Pulmonary artery endothelial cell (primary cell): ENCODE measurements around the gene SEMA7A. TPM values are rescaled to one million over a fixed set of nuclear protein-coding genes. Genes with fewer than 3 reads are reported as not detected.

Experiments used
- DNase-seq: peaks from one replicate; pipeline ENCODE4 v3.0.0-alpha.2; 2011; ENCODE audit warnings: low read depth, low spot score
- total RNA-seq: library from RNA; depleted of rRNA; stranded (reverse); fragments of >200 nt; gene quantifications from 2 replicates; pipeline ENCODE4 v1.2.3, GENCODE V29; 2014

SEMA7A gene
- total RNA-seq, 1 donor from 2014 or later, result 0.73 TPM

DNA sequence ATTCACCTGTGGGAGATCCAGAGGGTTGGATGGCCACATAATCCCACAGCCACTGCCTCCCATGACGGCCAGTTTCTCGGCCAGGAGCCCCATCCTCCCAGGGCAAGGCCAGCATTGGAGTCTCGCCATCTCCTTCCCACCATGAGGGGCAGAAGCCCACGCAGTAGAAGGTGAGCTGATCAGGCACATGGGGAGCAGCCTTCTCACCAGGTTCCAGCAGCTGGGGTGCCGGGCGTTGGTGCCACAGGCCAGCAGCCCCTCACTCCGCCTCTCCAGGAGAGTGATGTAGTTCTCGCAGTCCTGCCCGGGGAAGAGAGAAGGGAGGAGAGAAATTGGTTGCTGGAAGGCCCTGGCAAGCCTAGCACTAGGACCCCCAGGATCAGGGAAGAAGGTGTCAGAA is 16.1 kb downstream of the SEMA7A start:
- no peak for DNase-seq

DNA sequence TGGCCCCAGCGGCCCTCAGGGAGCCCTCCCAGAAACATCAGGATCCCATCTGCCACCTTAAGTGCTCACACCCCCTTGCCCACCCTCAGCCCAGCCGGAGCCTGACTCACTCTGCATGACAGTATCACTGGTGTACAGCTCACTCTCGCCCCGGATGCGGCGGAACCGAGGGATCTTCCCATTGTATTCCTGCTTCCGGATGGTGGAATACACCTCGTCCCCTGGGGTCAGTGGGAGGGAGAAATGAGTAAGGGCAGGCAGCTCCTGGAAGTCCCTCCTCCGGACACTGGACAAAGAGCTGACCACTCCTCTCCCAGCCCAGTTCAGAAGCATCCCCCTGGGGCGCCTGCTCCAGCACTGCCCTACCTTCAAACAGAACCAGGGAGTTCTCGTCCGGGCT is 16.5 kb downstream of the SEMA7A start:
- no peak for DNase-seq

DNA sequence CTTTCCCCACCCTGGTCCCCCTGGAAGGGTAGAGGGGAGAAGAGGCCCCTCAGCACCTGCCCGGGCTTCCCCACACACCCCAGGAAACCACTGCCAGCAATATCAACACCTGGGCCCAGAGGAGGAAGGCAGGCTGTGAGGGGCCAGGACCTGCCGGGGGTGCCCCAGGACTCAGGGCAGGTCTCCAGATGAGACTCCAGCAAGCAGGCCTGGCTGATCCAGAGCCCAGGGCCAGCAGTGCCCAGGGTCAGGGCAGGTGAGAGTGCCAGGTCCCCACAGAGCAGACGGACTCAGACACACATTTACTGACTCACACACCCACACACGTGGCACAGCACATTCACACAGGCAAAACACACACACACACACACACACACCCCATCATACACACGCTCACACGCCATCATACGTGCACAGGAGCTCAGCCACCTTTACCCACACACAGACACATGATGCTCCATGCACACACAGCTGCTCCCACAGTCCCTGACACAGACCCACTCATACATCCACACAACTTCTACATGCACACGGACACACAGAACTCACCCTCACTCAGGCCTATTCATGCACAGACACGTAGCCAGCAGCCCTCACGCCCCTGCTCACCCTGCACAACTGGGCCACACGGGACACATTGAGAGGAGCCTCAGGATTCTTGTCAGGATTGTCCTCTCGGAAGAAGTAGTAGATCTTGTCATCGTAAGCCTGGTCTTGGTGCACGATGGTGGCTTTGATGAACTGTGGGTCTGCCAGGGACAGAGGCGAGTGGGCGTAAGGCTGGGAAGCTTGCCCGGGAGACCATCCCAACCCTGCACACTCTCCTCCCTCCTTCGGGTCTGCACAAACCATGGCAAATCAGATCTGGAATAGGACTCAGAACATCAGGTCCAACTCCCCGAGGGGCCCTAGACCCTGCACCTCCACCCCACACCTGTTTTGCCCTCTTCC is 17.5 kb downstream of the SEMA7A start:
- no peak for DNase-seq

DNA sequence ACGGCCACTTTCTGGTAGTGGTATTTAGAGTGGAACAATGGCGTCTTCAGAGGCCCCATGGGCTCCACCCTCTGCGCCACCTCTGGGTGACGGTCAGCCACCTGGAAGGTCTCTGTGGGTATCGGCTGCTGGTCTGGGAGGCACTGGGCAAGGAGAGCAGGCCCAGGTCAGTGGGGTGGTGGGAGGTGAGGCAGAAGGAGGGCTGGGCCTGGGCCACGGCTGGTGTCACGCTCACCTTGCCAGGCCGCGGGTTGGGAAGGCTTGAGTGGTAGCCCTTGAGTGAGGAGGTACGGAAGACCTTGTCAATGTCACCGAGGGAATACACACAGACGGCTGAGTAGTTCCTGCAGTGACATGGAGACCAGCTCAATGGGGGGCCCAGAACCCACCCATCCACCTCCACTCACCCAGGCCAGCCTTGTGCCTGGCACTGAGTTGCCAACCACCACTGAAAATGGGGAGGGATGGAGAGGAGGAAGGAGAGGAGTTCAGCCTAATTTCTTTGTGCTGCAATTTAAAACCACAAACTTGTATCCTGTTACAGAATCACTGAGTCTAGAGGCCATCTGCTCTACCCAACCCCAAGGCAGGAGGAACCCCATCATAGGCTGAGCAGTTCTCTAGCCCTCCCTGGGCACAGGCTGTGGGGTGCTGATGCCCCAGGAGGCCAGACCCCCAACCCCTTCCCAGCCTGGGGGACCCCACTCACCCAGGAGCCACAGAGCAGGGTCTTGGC is 19.0 kb downstream of the SEMA7A start:
- DNase-seq, result no peak

DNA sequence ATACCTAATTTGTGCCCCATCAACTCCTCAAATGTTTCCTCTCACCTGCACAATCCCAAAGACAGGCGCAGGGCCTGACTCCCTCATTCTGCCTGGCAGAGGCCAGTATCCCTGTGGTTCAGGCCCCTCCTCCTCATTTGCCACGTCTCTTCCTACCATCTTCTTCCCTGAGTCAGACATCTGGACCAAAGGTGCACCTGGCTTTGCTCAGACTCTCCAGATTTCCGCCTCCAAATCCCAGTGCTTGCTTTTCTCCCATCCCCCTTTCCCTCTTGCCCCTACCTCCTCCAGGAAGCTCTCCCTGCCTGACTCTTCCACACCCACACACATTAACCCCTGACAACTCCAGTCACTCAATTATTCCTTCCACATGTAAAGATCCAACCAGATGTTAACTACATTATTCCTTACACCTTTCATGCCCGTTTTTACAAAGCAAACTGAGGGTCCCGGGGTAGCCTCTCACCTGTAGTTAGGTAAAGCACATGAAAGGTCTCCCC is 19.6 kb downstream of the SEMA7A start:
- no peak for DNase-seq

DNA sequence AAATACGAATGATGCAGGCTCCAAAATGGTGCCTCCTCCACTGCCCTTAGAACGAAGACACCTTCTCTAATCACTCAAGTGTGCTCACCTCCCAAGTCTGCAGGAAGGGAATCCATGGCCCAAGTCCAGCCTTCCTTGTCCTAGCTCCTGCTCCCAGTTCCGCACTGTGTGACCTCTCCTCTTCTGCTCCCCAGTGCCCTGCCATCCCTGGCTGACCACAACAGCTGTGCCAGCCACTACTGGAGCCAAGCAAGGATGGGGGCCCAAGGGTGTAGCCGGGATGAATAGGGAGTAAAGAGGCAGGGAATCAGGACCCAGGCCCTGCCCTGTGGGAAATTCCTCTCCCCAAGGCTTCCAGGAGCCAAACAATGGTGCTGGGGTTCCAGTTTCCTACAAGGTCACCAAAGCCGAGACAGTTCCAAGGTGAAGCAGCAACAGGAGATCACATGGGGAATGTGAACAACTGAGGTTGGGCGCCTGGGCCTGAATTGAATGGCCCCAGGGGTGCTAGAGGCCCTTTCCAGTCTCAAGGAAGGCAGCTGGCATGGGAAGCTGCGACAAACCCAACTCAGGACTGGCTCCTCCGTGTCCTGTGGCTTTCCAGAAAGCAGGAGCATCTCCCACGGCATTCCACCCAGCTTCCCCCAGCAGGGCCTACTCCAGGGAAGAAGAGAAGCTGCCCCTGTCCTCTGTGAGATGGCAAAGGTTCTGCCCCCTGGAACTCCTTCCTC is 20.2 kb downstream of the SEMA7A start:
- no peak for DNase-seq

DNA sequence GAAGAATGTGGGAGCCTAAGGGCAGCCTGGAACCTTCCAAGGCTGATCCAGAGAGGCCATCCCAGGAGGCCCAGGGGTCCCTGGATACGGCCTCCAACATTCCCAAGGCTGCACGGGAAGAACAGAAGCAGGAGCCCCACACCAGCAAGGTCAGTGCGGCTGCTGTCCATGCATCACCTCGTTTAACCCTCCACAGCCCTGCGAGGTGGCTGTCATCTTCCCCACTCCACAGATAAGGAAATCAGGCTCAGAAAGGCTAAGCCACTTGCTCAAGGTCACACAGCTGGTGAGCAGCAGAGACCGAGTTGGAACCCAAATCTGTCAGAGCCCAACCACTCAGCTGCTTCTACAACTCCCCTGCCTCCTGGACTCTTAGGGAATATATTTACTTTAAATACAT is 21.6 kb downstream of the SEMA7A start:
- DNase-seq, result no peak

DNA sequence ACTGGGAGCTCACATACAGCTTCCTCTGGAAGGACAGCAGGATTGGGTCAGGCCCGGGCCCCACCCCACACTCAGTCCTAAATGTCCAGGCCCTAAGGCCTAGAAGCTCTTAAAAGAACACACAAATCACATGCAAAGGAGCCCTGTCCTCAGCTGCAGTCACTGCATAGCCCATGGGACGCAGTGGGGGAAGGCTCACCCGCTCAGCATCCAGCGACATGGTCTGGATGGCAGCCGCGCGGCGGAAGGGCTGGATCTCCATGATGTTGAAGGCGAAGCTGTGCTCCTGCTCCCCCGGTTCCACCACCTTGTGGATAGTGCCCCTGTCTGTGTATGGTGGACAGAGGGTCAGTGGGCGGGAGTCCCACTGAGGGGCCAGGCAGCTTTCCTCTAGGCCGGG is 22.1 kb downstream of the SEMA7A start:
- DNase-seq, result no peak

DNA sequence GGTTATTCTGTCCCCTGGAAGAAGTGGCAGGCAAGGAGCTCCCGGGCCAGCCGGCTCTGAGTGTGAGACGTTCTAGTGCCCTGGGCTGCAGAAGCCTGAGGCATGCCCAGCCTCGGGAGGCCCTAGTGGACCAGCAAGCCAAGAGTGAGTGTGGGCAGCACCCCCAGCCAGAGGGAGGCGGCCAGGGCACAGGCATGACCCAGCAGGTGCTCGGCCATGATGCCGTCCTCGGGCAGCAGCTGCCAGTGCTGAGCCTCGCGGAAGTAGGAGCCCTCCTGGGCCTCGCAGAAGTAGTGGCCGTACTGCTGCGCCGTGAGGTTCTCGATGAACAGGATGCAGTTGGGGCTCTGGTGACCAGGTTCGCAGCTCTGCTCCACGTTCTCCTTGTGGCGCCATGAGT is 23.3 kb downstream of the SEMA7A start:
- DNase-seq, result no peak

DNA sequence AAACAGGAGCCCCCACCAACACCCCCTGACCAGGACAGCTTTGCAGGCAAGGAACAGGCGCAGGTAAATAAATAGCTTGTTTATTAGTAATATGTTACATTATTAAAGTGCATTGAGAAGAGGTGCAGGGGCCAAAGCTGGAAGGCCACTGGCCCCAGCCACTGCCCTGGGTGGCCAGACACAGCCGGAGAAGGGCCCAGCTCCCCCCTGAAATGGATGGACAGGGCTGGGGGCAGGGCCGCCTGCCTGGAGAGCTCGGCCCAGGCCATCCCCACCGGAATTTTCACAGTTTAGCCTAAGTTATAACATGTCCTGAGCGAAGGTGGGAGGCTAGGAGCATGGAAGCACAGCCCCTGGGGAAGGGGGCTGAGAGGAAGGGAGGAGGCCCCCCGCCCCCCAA is 24.5 kb downstream of the SEMA7A start:
- no peak for DNase-seq

DNA sequence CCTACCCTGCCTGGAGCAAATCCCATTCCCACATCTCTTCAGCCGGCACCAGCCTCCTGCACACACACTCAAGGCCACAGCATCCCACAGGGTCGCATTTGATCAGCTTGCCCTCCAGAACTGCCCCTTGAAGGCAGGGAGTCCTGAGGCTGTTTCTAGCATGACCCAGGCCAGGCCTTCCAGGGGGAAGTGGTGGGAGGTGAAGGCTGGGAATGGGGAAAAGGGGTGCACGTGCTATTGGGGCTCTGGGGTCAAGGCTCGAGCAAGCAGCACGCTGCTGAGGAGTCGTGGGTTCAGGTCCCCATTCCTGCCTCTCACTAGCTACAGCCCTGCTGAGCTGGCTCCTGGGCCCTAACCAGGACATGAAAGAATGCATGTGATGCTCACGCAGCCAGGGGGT is 24.9 kb downstream of the SEMA7A start:
- no peak for DNase-seq

DNA sequence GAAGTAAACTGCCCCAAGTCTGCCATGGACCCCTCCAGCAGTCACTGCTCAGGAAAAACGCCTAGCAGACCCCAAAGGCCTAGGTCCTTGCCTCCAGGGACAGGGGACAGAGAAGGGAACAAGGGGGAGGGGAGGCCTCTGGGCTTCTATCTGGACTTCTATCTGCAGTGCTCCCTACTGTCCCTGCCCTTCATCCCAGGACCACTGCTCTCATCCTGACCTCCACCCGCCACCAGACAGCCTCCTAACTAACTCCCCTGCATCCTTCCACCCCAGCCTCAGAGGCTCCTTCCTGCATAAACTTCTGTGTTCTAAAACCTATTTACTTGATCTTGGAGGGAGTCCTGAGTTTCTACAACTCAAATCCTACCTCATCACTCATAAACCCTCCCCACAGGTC is 25.4 kb downstream of the SEMA7A start:
- no peak for DNase-seq

DNA sequence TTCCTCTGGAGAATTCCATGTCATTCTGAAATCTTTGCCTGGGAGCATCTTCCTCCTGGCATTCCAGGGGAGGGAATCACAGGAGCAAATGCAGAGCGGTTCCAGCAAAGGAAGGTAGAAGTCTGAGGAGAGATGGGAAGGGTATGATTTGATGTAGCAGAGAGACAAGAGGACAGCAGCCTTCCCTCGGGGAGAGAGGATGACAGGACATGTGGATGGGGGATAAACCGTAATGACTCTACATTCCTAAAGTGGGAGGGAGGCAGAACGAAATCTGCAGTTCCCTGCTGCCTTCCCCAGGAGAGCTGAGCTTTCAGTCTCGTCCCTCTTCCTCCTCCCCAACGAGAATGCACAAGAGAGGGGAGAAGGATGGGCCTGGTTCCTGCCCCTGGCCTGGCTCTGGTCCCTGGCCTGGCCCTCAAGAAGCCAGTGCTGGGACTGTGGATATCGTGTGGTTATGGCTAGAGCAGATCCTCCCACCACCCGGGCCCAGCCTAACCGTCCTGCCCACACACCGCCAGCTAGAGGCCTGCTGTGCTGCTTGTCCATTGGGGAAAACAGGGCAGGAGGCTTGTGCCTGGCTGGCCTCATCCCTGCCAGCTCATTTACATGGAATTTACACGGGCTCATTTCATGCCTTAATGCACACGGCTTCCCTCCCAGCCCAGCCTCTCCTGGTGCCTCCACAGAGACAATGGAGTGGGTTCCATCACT is 26.6 kb downstream of the SEMA7A start:
- DNase-seq, result no peak

DNA sequence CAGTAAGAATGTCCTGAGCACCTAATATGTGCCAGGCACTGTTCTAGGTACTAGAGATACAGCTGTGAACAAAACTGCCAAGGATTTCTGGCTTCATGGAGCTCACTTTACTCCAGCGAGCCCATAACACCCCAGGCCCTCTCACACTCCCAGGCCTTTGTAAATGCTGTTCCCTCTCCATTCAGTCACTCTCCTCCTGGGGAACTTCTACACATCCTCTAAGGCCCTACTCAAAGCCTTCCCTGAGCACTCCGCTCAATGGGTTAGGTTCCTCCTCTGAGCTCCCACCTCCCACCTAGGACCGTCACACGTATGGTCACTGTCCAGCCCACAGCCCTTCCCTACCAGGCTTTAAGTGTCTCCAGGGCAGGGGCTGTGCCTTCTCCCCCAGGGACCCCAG is 27.2 kb downstream of the SEMA7A start:
- no peak for DNase-seq

DNA sequence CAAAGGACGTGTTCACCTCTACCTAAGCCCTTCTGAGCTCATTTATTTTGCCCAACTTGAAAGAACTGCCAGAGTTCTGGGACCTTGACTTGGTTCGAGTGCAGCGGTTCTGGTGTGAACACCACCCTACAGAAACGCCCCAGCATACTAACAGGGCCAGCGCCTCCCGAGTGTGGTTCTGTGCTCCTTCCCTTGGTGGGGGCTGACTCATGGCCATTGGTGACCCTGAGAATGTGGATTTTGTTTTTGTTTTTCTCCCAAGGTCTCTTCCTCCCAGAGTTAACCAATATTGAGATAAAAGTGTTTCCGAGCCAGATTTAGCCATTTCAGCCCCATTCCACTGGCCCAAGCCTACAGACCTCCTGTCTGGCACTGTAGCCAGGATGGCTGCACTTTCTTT is 27.9 kb downstream of the SEMA7A start:
- no peak for DNase-seq

DNA sequence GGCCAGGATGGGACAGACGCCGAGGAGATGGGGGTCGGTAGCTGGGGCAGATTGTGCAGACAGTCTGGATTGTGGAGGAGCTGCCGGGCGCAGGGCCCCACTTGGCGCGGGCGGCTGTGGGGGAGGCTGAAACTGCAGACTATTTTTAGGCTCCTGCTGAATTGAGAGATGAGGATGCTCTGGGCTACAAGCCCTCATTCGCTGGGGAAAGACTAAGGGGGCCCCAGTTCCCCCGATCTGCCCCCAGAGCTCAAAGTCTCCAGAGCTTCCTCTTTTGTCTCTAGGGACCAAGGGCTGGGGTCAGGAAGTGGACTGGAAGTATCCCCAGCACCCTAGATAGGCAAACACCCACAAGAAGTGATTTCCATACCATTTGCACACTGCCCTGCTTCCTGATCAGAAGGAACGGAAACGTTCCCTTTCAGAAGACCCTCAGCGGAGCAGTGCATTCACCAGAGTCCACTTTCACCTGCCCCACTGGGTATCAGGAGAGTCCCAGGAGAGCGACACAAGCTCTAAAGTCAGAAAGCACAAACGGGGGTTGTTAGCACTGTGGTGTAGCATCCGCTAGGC is 29.7 kb downstream of the SEMA7A start:
- DNase-seq, result no peak

DNA sequence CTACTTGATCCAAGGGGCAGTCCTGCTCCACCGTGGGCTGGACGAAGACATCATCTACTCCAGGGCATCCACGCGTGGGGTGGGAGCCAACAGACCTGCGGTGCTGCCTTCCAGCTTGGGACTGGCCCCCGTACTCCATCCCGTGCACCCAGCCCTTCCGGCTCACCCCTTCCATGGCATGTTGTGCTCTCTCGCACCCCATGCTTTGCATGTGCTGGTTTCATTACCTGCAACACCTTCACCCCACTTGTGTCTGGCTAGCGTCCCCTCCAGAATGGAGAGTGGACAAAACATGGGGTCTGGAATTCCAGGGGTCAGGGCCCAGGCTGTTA is 30.2 kb downstream of the SEMA7A start:
- no peak for DNase-seq

DNA sequence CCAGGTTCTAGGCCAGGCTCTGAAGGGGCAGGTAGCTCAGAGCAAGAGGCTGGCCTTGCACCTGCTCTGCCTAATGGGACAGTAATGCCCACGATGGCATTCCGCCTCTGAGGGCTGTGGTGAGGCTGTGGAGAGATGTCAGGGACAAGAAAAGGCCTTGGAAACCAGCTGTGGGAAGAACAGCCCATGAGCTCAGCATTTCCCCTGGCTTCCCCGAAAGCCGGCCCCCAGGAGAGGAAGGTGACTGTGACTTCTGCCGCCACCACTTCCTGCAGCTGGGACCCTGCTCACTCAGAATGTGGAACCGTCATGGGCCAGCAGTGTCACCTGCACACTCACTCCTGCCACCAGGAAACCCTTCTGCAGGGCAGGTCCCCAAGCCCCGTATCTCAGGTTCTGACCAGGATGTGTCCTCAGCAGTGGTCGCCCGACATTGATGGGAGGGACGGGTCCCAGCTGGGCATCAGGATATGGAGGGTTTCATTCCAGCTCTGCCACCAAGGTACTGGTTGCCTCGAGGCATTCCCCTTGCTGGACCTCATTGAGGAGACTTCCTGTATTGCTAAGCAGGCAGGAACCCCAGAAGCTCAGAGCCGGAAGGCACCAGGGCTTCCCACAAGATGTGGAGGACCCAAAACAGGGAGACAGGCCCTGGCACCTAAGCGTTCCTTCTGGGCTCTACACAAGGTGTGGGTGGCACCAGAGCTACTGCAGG is 30.7 kb downstream of the SEMA7A start:
- no peak for DNase-seq

DNA sequence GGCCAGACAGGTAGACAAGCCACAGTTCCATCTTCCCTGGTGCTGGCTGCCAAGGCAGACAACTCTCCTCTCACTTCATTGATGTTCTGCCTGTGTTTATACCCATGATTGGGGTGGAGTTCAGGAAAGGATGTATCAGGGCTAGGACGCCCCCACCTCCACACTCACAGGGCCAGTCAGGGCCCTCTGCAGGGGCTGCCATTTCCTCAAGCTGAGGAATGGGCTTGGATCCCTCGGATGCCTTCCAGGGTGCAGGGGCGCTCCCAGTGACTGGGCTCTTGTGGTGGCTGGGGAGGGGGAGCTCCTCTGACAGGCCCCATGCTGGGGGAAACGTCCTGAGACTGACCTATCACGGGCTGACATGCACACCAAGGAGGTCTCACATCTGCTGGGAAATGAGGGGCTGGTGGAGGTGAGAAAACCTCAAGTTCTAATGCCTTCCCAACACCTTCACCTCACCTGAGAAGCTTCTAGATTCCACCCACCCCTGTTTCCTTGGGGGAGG is 31.4 kb downstream of the SEMA7A start:
- DNase-seq, result no peak
